Cardiac fibroblast (primary cell): ENCODE measurements around the gene LGI4.

Source experiments
- DNase-seq, 2 donors: peaks; one replicate each; pipeline versions ENCODE4 v3.0.0 to v3.0.0-alpha.2; 2010; ENCODE audit warnings: low read depth in 2 of 2
- H3K4me3 ChIP-seq, 2 donors: replicated peaks in 1 of 2; 1 replicate in 1 of 2; 2 replicates in 1 of 2; pipeline ENCODE4 v1.5.1; 2011; ENCODE audit warnings: low read depth in 2 of 2, low read length in 2 of 2, mild to moderate bottlenecking in 2 of 2, moderate library complexity in 1 of 2
- TF ChIP-seq, protein P1 (sequence below): IDR thresholded peaks from one replicate; pipeline ENCODE4 v1.5.1; 2011; ENCODE audit warnings: low read depth, mild to moderate bottlenecking, low read length, inconsistent platforms

The LGI4 gene

DNA sequence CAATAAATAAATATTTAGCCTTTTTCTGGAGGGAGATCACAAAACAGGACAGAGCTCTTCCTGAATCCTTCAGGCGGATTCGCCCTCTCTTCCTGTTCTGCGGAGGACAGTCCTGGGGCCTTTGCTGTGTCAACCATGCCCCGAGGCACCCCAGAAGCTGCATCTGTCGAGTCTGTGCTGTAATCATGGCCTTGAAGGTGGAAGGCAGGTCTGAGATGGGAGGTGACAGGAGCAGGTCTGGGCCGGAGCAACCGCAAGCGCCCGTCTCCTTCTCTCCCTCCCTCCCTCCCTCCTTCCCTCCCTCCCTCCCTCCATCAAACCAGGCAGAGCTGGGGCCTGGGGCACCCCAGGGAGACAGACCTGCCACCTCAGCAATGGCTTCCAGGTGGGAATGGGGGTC is 23.9 kb downstream of the LGI4 start:
- TF ChIP-seq, protein P1, sequence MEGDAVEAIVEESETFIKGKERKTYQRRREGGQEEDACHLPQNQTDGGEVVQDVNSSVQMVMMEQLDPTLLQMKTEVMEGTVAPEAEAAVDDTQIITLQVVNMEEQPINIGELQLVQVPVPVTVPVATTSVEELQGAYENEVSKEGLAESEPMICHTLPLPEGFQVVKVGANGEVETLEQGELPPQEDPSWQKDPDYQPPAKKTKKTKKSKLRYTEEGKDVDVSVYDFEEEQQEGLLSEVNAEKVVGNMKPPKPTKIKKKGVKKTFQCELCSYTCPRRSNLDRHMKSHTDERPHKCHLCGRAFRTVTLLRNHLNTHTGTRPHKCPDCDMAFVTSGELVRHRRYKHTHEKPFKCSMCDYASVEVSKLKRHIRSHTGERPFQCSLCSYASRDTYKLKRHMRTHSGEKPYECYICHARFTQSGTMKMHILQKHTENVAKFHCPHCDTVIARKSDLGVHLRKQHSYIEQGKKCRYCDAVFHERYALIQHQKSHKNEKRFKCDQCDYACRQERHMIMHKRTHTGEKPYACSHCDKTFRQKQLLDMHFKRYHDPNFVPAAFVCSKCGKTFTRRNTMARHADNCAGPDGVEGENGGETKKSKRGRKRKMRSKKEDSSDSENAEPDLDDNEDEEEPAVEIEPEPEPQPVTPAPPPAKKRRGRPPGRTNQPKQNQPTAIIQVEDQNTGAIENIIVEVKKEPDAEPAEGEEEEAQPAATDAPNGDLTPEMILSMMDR = no peak
- no peak for DNase-seq
- H3K4me3 ChIP-seq = no peak overlapping the region

DNA sequence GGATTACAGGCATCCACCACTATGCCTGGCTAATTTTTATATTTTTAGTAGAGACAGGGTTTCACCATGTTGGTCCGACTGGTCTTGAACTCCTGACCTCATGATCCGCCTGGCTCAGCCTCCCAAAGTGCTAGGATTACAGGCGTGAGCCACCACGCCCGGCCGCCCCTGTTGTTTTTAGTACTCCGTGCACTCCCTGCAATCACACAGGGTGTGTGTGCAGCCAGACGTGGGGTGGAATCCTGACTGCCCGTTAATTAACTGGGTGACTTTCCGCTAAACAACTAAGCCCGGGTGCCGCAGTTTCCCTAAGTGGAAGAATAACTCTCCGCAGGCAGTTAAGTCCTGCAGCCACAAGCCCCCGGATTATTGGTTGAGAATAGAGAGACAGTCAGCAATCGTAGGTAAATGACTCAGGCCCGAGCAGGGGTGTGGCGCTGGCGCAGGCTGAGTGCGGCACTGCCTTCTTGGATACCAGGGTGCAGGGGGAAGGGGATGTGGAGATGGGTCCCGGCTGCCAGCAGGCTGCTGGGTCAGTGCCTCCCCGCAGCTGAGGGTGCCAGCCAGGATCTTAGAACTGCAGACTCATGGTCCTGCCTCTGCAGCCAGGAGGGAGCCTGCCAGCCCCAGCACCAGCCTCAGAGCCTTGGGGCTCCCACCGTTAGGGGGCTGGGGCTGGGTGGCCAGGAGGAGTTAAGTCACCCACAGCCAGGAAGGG is 25.3 kb downstream of the LGI4 start:
- H3K4me3 ChIP-seq = no peak overlapping the region
- DNase-seq = no peak
- TF ChIP-seq, protein P1 = no peak

DNA sequence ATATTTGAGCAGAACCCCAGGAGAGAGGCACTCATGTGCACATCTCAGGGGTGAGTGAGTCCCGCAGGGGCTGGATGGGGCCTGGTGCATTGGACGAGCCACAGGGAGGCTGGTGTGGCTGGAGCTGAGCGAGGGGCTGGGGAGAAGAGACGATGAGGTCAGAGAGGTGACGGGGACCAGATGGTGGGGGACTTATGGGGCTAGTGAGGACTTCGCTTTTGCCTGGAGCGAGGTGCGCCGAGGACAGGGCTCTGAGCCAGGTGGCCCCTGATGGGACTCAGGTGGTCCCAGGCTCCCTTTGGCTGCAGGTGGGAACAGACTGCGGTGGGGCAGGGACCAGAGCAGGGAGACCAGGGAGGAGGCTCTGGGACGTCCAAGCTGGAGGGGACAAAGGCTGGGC is 26.1 kb downstream of the LGI4 start:
- no peak for DNase-seq
- no peak overlapping the region for H3K4me3 ChIP-seq
- TF ChIP-seq, protein P1 = no peak

DNA sequence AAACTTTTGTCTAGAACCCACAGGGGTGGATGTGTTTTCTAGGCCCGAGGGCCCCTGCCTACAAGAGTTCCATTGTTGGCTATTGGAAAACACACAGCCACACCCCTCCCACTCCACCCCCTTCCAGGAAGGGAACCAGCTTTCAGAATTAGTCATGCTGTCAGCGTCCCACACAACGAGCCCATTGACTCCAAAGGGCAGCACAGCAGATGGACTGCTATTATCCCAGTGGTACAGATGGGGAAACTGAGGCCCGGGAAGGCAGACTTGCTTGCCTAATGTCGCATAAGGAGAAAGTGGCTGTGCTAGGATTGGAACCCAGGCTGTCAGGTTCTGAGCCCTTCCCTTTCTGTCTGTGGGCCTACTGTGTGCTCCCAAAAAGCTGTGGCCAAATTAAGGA is 27.3 kb downstream of the LGI4 start:
- TF ChIP-seq, protein P1 = no peak
- no peak overlapping the region for H3K4me3 ChIP-seq
- peak; percentile 61 to 72 for DNase-seq

DNA sequence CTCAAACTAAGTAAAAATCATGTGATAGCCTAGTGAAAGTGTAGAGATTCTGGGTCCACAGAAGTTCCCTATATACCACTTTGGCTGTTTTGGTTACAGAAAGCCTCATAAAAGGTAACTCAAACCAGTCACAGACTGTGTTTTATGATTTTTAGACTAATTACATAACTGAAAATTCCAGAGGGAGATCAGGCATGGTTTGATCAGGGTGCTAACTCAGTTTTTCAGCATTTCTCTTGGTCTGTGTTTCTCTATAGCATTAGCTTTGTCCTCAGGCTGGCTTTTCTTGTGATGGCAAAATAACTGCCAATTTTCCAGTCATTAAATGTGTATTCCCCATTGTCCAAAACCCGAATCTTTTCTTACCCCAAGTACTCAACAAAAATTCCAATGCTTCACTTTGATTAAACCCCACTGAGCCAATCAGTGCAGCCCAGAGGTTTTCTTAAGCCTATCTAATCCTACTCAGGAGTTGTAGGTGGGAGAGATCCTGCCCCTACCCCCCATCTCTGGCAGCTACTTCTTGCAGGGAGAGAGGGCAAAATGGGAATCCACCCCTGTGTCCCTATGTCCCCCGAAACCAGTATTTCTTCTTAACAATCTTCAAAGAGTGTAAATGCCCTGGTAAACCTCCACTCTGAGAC is 27.8 kb downstream of the LGI4 start:
- TF ChIP-seq, protein P1 = no peak
- DNase-seq = no peak
- H3K4me3 ChIP-seq = no peak overlapping the region

DNA sequence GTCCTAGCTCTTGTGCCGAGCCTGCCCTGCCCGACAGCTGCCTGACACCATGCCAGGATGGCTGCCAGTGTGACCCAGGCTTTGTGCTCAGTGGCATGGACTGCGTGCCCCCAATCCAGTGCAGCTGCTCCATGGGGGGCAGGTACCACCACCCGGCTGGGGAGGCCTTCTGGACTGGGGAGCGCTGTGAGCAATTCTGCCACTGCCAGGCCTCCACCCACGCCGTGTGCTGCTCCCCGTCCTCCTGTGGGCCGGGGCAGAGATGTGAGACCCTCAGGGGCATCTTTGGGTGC is 28.6 kb downstream of the LGI4 start:
- no peak for DNase-seq
- H3K4me3 ChIP-seq = no peak overlapping the region
- TF ChIP-seq, protein P1 = no peak
